Suppressor macrophage (primary cell): ENCODE results near the gene ANTKMT.

ENCODE experiments used
- DNase-seq, 4 experiments: peaks; one replicate each; pipeline ENCODE4 v3.0.0-alpha.2; 2020 to 2022
- total RNA-seq, 17 experiments: gene quantifications; one replicate each; lab custom pipeline; 2026; ENCODE audit warnings: mixed read lengths in 6 of 17, inconsistent platforms in 3 of 17; lab: John Stamatoyannopoulos, UW

The ANTKMT gene, protein sequence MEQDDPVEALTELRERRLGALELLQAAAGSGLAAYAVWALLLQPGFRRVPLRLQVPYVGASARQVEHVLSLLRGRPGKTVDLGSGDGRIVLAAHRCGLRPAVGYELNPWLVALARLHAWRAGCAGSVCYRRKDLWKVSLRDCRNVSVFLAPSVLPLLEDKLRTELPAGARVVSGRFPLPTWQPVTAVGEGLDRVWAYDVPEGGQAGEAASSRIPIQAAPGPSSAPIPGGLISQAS
- 6.8 to 31.8 (median 13.5) reads per million in 17 experiments for total RNA-seq

- peak; percentile 75 to 92 (median 84) for DNase-seq
These were observed at the start of gene ANTKMT for GRCh38 chr16:720990-721764. Gene ANTKMT, plus strand, starts transcription at chr16:721146. Its CDS starts 129 bp downstream, at chr16:721275.

DNA sequence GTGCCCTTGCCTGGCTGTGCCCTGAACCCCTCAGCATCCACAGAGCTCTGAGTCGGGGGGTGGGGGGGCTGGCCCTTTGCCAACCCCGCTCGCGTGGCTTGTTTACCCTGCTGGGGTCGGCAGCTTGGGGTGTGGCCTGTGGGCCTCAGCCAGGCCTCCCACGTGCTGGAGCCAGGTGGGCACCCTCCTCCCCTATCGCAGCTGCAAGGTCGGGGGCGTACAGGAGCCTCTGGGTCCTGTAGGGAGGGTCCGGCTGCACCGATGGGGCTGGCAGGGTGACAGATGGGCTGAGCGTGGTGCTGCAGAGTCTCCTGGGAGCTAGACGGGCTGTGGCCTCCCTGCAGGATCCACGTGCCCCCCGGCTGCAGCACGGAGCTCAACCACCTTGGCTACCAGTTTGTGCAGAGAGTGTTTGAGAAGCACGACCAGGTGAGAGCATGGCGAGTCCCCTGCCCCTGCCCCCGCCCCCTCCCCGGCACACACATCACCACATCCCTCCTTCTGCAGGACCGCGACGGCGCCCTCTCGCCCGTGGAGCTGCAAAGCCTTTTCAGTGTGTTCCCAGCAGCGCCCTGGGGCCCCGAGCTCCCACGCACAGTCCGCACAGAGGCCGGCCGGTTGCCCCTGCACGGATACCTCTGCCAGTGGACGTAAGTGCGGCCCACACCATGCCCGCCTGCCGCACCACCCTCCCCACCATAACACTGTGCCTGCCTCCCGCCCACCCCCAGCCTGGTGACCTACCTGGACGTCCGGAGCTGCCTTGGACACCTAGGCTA, 49.4 kb upstream of the ANTKMT start:
- DNase-seq = no peak

DNA sequence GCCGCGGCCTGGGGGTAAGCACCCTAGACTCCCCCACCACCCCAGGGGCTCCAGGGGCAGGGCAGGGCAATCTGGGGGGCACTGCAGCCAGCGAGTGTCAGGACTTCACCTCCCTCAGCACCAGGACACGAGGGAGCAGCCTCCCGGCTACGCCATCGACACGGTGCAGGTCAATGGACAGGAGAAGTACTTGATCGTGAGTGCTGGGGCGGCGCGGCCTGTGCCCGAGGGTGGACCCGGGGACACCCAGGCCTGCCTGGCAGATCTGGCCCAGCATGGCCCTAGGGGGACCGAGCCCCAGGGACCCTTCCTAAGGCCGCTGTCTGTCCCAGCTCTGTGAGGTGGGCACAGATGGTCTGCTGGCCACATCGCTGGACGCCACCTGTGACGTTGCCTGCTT, 48.6 kb upstream of the ANTKMT start:
- DNase-seq = no peak

- no peak for DNase-seq
These were observed 48.1 kb upstream of the ANTKMT start for GRCh38 chr16:672851-673250.

DNA sequence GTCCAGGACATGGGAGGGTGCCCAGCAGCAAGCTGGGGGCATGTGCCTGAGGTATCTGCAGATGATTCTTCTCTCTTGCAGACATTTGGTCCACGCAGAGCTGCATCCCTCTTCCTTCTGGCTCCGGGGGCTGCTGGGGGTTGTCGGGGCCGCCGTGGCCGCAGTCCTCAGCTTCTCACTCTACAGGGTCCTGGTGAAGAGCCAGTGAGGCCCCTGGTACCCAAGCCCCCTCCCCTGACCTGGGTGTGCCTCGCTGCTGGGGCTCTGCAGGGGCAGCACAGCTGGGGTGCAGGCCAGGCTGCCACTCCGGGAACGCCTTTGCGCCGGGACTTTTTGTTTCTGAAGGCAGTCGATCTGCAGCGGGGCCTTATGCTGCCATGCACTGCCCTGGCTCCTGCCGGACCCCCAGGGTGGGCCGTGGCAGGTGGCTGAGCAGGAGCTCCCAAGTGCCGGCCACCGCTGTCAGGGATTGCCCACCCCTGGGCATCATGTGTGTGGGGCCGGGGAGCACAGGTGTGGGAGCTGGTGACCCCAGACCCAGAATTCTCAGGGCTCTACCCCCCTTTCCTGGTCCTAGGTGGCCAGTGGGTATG, 47.5 kb upstream of the ANTKMT start:
- DNase-seq = no peak

DNA sequence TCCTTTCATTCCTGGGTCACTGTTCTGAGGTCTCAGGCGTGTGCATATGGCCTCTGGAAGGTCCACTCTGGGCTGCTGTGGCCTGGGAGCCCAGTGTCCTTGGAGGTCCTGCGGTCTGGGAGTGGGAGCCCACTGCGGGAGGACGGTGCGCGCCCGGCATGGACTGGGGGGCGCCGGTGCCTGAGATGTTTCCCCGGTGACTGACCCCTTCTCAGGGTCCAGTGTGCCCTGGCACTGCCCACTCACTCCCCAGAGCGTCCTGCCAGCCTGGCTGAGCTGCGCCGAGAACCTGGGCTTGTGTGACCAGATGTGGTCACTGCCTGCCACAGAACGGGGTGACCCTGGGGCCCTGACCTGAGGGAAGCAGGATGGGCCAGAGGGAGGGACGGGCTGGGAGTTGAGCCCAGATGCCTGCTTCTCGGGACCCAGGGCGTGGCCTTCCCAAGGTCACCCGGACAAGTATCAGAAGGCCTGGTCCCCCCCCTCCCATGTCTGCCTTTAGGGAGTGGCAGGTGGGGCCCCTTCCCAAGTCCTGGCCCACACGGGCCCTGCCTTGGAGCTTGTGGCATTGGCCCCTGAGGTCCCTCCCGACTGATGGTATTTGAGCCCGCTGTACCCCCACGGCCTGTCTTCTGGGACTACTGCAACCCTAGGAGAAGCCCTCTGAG, 46.6 kb upstream of the ANTKMT start:
- DNase-seq = no peak

DNA sequence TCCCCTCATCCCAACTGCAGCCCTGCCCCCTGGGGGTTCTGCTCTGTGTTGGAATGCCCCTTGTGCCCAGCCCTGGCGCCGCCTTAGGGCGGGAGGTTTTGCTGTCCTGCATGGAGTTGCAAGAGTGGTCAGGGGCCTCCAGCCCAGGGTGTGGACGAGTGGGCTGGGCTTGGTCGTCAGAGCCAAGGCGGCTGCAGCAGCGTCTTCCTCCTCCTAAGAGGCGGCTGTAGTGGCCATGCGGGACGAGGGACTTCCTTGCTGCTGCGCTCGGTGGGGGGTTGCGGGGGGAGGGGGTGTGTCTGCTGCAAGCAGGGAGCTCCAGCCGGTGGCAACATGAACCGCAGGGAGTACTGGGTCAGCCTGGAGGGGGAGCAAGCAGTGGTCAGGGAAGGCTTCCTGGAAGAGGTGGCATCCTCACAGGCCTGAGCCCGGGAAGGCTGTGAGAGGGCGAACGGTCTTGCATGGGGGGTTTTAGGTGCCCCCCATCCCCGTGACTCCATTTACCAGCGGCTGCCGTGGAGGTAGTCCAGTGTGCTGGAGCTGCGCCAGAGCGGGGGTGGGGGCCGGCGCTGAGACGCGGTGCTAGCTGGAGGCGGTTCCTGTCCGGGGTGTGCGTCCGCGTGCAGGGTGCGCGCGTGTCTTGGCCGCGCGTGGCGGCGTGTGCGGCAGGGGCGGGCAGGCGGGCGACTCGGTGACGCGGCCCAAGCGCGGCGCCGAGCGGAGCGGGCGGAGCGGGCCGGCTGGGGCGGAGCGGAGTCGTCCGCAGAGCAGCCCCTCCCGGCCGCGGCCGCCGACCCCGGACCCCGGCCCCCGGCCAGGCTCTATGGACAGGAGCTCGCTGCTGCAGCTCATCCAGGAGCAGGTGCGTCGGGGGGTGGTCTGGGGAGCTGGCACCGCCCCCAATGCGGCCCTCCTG, 45.7 kb upstream of the ANTKMT start, which contains the start of gene RHBDL1:
TSS of gene RHBDL1 (plus strand) at position 704 of the 916 bp plus-strand sequence. CDS start at position 824, 120 bp downstream.
- peak; percentile 33 to 74 (median 53) for DNase-seq

GRCh38 chr16:675884-676564, 44.9 kb upstream of the ANTKMT start:
- DNase-seq = no peak

DNA sequence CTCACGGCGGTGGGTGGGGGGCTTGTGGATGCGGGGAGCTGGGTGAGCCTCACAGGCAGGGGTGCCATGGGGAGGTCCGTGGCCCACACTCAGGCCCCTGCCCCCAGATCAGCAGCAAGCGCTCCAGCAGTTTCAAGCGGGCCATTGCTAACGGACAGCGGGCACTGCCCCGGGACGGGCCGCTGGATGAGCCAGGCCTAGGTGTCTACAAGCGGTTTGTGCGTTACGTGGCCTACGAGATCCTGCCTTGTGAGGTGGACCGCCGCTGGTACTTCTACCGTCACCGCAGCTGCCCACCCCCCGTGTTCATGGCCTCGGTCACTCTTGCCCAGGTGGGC, 44.4 kb upstream of the ANTKMT start:
- no peak for DNase-seq

DNA sequence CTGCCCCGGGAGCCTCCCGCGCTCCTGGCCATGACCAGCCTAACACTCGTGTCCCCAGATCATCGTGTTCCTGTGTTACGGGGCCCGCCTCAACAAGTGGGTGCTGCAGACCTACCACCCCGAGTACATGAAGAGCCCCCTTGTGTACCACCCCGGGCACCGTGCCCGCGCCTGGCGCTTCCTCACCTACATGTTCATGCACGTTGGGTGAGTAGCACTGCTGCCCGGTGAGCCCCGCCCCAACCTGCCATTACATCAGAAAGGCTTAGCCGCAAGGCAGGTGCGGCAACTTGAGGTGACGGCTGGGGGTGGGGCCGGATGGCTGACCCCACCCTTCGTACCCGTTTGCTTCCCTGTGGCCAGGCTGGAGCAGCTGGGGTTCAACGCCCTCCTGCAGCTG, 44.0 kb upstream of the ANTKMT start:
- no peak for DNase-seq

GRCh38 chr16:677316-678190, 43.4 kb upstream of the ANTKMT start:
- no peak for DNase-seq

- no peak for DNase-seq
These were observed 42.6 kb upstream of the ANTKMT start for GRCh38 chr16:678209-678857.

DNA sequence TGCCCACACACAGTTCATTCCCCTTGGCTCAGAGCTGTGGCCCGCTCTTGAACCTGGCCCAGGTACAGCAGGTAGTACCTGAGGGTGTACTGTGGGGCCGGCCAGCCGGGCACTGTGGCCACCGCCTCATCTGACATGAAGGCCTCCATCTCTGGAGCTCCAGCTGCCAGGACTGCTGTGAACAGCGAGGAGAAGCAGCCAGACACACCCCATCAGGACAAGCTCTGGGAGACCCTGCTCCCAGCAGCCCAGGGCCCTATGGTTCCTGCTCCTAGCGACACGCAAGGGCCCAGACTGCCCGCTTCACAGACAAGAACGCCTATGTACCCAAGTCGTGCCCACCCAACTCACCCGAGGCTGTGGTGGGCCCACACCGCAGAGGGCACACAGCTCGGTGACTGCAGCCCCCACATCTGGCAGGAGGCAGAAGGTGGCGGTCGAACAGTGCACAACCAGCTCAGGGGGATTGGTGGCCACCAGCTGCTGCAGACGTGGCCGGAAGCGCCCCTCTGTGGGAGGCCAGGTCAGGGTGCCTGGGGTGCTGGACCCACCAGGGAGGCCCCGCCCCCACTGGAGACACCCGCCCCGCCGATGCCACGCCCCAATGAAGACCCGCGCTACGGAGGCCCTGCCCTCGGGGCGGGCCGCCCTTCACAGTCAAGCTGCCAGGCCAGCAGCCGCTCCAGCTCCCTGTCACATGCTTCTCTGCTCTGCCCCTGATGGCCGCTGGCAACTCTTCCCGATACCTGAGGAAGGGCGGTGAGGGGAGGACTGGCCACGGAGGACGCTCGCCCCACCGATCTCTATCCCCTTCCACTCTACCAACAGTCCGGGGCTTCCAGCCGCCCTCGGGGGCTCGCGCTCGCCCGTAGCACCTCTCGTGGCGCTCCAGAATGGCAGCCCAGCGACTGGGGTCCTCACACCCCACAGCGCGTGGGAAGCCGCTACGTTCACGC, 41.8 kb upstream of the ANTKMT start:
- DNase-seq = peak; percentile 52 to 80 (median 70)

DNA sequence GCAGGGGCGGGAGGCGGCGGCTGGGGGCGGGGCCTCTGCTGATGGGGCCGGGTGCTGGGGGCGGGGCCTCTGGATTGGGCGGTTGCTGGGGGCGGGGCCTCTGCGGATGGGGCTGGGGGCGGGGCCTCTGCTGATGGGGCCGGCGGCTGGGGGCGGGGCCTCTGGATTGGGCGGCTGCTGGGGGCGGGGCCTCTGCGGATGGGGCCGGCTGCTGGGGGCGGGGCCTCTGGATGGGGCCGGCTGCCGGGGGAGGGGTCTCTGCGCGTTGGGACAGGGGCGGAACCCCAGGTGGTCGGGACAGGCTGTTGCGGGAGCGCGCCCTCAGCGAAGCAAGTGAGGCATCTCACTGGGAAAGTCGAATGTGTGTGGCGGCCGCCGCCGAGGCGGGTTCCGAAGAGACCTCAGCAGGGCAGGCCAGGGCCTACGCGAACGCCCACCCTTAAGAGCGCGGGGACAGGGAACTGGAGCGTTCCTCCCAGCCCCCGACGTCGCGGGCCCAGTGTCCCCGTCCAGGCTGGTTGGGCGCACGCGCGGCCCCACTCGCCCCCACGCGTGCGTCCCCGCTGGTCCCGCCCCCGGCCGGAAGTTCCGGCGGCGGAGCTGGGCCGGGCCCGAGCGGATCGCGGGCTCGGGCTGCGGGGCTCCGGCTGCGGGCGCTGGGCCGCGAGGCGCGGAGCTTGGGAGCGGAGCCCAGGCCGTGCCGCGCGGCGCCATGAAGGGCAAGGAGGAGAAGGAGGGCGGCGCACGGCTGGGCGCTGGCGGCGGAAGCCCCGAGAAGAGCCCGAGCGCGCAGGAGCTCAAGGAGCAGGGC, 40.9 kb upstream of the ANTKMT start, which contains the start of gene STUB1:
TSS of gene STUB1 (plus strand) at position 597 of the 811 bp plus-strand sequence. CDS start at position 713, 116 bp downstream.
- peak; percentile 92 to 98 (median 96) for DNase-seq

DNA sequence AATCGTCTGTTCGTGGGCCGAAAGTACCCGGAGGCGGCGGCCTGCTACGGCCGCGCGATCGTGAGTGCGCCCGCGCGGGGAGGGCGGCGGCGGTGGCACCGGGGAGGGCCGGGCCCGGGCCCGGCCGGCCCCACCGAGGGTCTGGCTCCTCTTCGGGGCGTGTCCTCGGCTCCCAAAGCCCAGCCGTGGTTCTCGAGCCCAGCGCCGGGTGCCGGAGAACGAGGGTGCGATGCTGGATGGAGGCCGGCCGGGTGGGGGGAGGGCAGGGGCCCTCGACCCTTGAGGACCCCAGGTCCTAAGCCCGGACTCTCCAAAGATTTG, 40.4 kb upstream of the ANTKMT start:
- no peak for DNase-seq

DNA sequence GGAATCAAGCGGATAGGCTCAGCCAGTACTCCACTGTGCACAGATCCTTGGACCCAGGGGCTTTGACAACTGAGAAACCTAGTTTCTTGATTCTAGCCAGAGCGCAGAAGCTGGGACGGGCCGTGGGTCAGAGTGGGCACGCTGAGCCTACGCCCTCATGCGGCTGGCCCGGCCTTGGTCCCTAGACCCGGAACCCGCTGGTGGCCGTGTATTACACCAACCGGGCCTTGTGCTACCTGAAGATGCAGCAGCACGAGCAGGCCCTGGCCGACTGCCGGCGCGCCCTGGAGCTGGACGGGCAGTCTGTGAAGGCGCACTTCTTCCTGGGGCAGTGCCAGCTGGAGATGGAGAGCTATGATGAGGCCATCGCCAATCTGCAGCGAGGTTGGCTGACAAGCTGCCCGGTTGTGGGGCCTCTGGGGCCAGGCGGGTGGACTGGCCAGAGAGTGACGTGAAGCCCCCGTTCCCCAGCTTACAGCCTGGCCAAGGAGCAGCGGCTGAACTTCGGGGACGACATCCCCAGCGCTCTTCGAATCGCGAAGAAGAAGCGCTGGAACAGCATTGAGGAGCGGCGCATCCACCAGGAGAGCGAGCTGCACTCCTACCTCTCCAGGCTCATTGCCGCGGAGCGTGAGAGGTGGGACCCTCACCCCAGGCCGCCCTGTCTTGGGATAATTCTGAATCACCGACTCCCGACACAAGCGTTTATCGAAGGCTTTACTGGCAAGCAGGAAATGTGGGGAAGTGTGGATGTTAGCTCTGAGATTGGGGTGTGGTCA, 39.8 kb upstream of the ANTKMT start:
- DNase-seq = peak; percentile 40 to 74 (median 60)
